Skeletal muscle satellite cell (primary cell): ENCODE measurements around the gene FSCN2.

ENCODE experiments used
- H3K27me3 ChIP-seq: 2 replicates; pipeline ENCODE4 v1.7.0; 2013; ENCODE audit warnings: low read length; ENCODE audit not compliant: control insufficient read depth, insufficient read depth
- H3K36me3 ChIP-seq: 2 replicates; pipeline ENCODE4 v1.7.0; 2013; ENCODE audit warnings: mild to moderate bottlenecking, control low read depth, low read length; ENCODE audit not compliant: insufficient read depth
- H3K4me1 ChIP-seq: 2 replicates; pipeline ENCODE4 v1.7.0; 2013; ENCODE audit warnings: low read length; ENCODE audit not compliant: control insufficient read depth, insufficient read depth
- H3K4me2 ChIP-seq: 2 replicates; pipeline ENCODE4 v1.7.0; 2013; ENCODE audit warnings: mild to moderate bottlenecking, low read length
- H3K4me3 ChIP-seq: 2 replicates; pipeline ENCODE4 v1.7.0; 2013; ENCODE audit warnings: low read length
- H3K9ac ChIP-seq: 2 replicates; pipeline ENCODE4 v1.7.0; 2013; ENCODE audit warnings: mild to moderate bottlenecking, low read depth, low read length, moderate library complexity
- H3K9me3 ChIP-seq: replicated peaks from 2 replicates; pipeline ENCODE4 v1.7.0; 2013; ENCODE audit warnings: mild to moderate bottlenecking, control low read depth, low read length

FSCN2 gene

GRCh38 chr17:81486199-81486810, 41.9 kb upstream of the FSCN2 start:
- H3K27me3 ChIP-seq = no peaks in the 10 kb centered on the region
- no peak overlapping the region for H3K9ac ChIP-seq
- H3K36me3 ChIP-seq = no peaks in the 10 kb centered on the region
- H3K4me2 ChIP-seq = no peak overlapping the region
- H3K4me3 ChIP-seq = no peak overlapping the region
- H3K4me1 ChIP-seq = peaks cover 39% of the 10 kb centered on the region
- no peaks in the 10 kb centered on the region for H3K9me3 ChIP-seq

DNA sequence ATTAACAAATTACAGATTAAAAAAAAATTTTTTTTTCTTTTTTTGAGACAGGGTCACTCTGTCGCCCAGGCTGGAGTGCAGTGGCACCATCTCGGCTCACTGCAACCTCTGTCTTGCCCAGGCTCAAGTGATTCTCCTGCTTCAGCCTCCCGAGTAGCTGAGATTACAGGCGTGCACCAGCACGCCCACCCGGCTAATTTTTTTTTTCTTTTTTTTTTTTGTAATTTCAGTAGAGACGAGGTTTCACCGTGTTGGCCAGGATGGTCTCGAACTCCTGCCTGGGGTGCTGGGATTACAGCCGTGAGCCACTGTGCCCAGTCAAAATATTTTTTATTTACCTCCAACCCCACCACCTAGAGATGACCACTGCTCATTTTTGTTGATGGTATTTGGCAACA, 41.1 kb upstream of the FSCN2 start:
- Histone ChIP-seq H3K27me3 (peaks cover 3% of the 10 kb centered on the region), H3K4me1 (peaks cover 34% of the 10 kb centered on the region), H3K4me2 (peak overlapping the region; percentile 99), H3K9me3 (no peaks in the 10 kb centered on the region), H3K36me3 (no peaks in the 10 kb centered on the region), H3K9ac (peak overlapping the region; percentile 99), H3K4me3 (peak overlapping the region; percentile 84)

- Histone ChIP-seq H3K4me3 (peak overlapping the region; percentile 84), H3K9ac (peak overlapping the region; percentile 99), H3K4me2 (peak overlapping the region; percentile 99), H3K27me3 (peaks cover 6% of the 10 kb centered on the region), H3K36me3 (no peaks in the 10 kb centered on the region), H3K4me1 (peaks cover 34% of the 10 kb centered on the region), H3K9me3 (no peaks in the 10 kb centered on the region)
These were observed 40.5 kb upstream of the FSCN2 start for GRCh38 chr17:81487487-81488275.

GRCh38 chr17:81488276-81488860, 39.8 kb upstream of the FSCN2 start:
- Histone ChIP-seq H3K27me3 (peaks cover 9% of the 10 kb centered on the region), H3K4me1 (peaks cover 29% of the 10 kb centered on the region), H3K4me3 (peak overlapping the region; percentile 84), H3K9ac (peak overlapping the region; percentile 99), H3K4me2 (peak overlapping the region; percentile 99), H3K9me3 (no peaks in the 10 kb centered on the region), H3K36me3 (no peaks in the 10 kb centered on the region)

GRCh38 chr17:81489012-81489997, 38.9 kb upstream of the FSCN2 start:
- H3K4me1 ChIP-seq = peaks cover 21% of the 10 kb centered on the region
- peaks cover 10% of the 10 kb centered on the region for H3K27me3 ChIP-seq
- H3K9ac ChIP-seq = no peak overlapping the region
- H3K36me3 ChIP-seq = no peaks in the 10 kb centered on the region
- no peaks in the 10 kb centered on the region for H3K9me3 ChIP-seq
- no peak overlapping the region for H3K4me2 ChIP-seq
- H3K4me3 ChIP-seq = no peak overlapping the region

- H3K9ac ChIP-seq = no peak overlapping the region
- H3K27me3 ChIP-seq = peaks cover 19% of the 10 kb centered on the region
- H3K4me1 ChIP-seq = peaks cover 15% of the 10 kb centered on the region
- no peak overlapping the region for H3K4me3 ChIP-seq
- no peaks in the 10 kb centered on the region for H3K9me3 ChIP-seq
- H3K4me2 ChIP-seq = no peak overlapping the region
- no peaks in the 10 kb centered on the region for H3K36me3 ChIP-seq
These were observed 37.9 kb upstream of the FSCN2 start for GRCh38 chr17:81489998-81490992.

- Histone ChIP-seq H3K9ac (no peak overlapping the region), H3K36me3 (no peaks in the 10 kb centered on the region), H3K4me3 (no peak overlapping the region), H3K9me3 (no peaks in the 10 kb centered on the region), H3K4me2 (no peak overlapping the region), H3K4me1 (peaks cover 15% of the 10 kb centered on the region), H3K27me3 (peaks cover 24% of the 10 kb centered on the region)
These were observed 37.0 kb upstream of the FSCN2 start for GRCh38 chr17:81491181-81491581.

GRCh38 chr17:81491761-81492160, 36.4 kb upstream of the FSCN2 start:
- Histone ChIP-seq H3K9ac (no peak overlapping the region), H3K4me1 (peaks cover 15% of the 10 kb centered on the region), H3K4me2 (no peak overlapping the region), H3K4me3 (no peak overlapping the region), H3K36me3 (no peaks in the 10 kb centered on the region), H3K27me3 (peaks cover 28% of the 10 kb centered on the region), H3K9me3 (no peaks in the 10 kb centered on the region)

DNA sequence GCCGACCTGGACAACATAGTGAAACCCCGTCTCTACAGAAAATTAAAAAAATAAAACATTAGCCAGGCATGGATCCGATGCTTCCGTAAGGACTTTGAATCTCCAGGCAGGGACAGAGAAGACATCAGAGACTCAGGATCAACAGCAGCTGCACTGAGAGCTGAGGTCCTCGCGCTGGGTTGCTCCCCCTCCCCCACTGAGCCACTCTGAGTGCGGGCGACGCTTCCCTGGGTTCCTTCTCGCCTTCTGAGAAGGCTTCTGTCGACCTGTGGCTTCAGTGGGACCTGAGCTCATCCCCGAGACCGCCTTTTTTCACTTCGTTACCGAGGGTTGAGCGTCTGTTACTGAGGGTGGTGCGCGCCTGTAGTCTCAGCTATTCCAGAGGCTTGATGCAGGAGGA, 36.0 kb upstream of the FSCN2 start:
- Histone ChIP-seq H3K4me2 (no peak overlapping the region), H3K4me3 (no peak overlapping the region), H3K9ac (no peak overlapping the region), H3K27me3 (peaks cover 28% of the 10 kb centered on the region), H3K4me1 (peaks cover 15% of the 10 kb centered on the region), H3K36me3 (no peaks in the 10 kb centered on the region), H3K9me3 (no peaks in the 10 kb centered on the region)

DNA sequence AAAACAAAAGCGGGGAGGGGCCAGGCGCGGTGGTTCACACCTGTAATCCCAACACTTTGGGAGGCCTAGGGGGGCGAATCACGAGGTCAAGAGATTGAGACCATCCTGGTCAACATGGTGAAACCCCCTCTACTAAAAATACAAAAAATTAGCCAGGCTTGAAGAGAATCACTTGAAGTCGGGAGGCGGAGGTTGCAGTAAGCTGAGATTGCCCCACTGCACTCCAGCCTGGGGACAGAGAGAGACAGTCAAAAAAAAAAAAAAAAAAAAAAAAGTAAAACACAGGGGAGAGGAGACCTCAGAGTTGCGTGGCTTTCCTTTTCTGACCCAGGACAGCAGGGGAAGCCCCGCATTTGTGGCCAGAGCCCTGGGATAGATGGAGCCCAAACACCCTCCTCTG, 35.5 kb upstream of the FSCN2 start:
- Histone ChIP-seq H3K36me3 (no peaks in the 10 kb centered on the region), H3K4me3 (no peak overlapping the region), H3K9me3 (no peaks in the 10 kb centered on the region), H3K9ac (no peak overlapping the region), H3K4me2 (no peak overlapping the region), H3K27me3 (peaks cover 28% of the 10 kb centered on the region), H3K4me1 (peaks cover 11% of the 10 kb centered on the region)
